Gastroesophageal sphincter (tissue), 4 donors: ENCODE results near the gene CORIN. TPM values are rescaled to one million over a fixed set of nuclear protein-coding genes. Genes with fewer than 3 reads are reported as not detected.

ENCODE experiments used
- ATAC-seq: fragments of 150-250 bp; one replicate; pipeline ENCODE4 v1.9.1; 2016; ENCODE audit warnings: mild to moderate bottlenecking, moderate library complexity
- H3K27ac ChIP-seq, 4 donors: fragments of 200-600 bp; sonication (generic) in 3 of 4; 1 replicate in 3 of 4; 2 replicates in 1 of 4; pipeline ENCODE4 v1.5.1; 2016 to 2019
- H3K27me3 ChIP-seq: fragments of 200-600 bp; sonication (generic); one replicate; pipeline ENCODE4 v1.5.1; 2019
- H3K36me3 ChIP-seq, 2 donors: fragments of 200-600 bp; sonication (generic); one replicate each; pipeline ENCODE4 v1.5.1; 2019; ENCODE audit warnings: control low read depth in 1 of 2
- H3K4me1 ChIP-seq, 3 donors: fragments of 200-600 bp; sonication (generic); 1 replicate in 2 of 3; 2 replicates in 1 of 3; pipeline ENCODE4 v1.5.1; 2016 to 2019; ENCODE audit warnings: control low read depth in 2 of 3
- H3K4me3 ChIP-seq, 2 donors: fragments of 200-600 bp; sonication (generic); one replicate each; pipeline ENCODE4 v1.5.1; 2019; ENCODE audit warnings: mild to moderate bottlenecking in 1 of 2, moderate library complexity in 1 of 2
- H3K9me3 ChIP-seq, 3 donors: fragments of 200-600 bp; sonication (generic); one replicate each; pipeline ENCODE4 v1.5.1; 2017 to 2019; ENCODE audit warnings: control low read depth in 2 of 3
- EP300 ChIP-seq: sonication (generic); formaldehyde crosslinking; IDR thresholded peaks from one replicate; pipeline ENCODE4 v1.6.1; 2017; ENCODE audit warnings: antibody characterized with exemption, mild to moderate bottlenecking
- POLR2A ChIP-seq, 2 donors: fragments of 450-650 bp; IDR thresholded peaks; one replicate each; pipeline ENCODE4 v1.6.1; 2017; ENCODE audit warnings: antibody characterized with exemption in 2 of 2, mild to moderate bottlenecking in 2 of 2, moderate library complexity in 1 of 2
- POLR2AphosphoS5 ChIP-seq: sonication (generic); formaldehyde crosslinking; IDR thresholded peaks from one replicate; pipeline ENCODE4 v1.6.1; 2017; ENCODE audit warnings: antibody characterized with exemption
- WGBS, 2 donors: methylation state at CpG; one replicate each; pipeline ENCODE4 v1.1.5; 2018; ENCODE audit warnings: low coverage in 1 of 2; 5-methylcytosine and 5-hydroxymethylcytosine counted together
- total RNA-seq, 4 donors: library from RNA; depleted of rRNA; stranded (reverse); fragments of >200 nt; gene quantifications; one replicate each; pipeline ENCODE4 v1.1.0, GENCODE V29; 2016
- TF ChIP-seq, protein P1 (sequence below), 4 experiments: fragments of 200-600 bp in 2 of 4; fragments of 450-650 bp in 2 of 4; sonication (generic) in 1 of 4; IDR thresholded peaks; one replicate each; pipeline ENCODE4 v1.5.1; 2017 to 2019; ENCODE audit warnings: antibody characterized with exemption in 4 of 4, mild to moderate bottlenecking in 2 of 4, moderate library complexity in 2 of 4

CORIN gene
- total RNA-seq, 4 donors from 2014 or later, result 0.47 to 3.3 (median 2.2) TPM

DNA sequence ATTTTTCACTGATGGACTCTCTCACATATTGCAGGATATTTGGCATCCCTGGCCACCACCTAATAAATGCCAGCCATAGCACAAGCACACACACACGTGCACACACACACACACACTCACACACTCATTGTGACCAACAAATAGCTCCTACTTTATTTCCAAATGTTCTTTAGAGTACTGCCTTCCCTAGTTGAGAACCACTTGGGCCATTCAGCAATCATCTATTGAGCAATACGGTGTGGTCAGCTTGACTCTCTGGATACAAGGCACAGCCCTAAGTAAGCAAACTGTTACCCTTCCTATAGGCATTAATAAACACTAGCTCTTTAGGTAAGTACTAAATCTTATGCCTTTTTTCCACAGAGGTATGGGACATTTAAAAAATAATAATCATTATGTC, 21.1 kb downstream of the CORIN start:
- Histone ChIP-seq H3K27ac (no peak overlapping the region), H3K9me3 (no peaks in the 10 kb centered on the region), H3K27me3 (no peaks in the 10 kb centered on the region), H3K4me3 (no peak overlapping the region), H3K4me1 (peaks cover 0 to 7% (median 0%) of the 10 kb centered on the region in 3 donors), H3K36me3 (no peaks in the 10 kb centered on the region)
- TF ChIP-seq POLR2AphosphoS5 (no peak), POLR2A (IDR thresholded peaks at IDR 0.05) (no peak), EP300 (no peak)
- TF ChIP-seq, protein P1, sequence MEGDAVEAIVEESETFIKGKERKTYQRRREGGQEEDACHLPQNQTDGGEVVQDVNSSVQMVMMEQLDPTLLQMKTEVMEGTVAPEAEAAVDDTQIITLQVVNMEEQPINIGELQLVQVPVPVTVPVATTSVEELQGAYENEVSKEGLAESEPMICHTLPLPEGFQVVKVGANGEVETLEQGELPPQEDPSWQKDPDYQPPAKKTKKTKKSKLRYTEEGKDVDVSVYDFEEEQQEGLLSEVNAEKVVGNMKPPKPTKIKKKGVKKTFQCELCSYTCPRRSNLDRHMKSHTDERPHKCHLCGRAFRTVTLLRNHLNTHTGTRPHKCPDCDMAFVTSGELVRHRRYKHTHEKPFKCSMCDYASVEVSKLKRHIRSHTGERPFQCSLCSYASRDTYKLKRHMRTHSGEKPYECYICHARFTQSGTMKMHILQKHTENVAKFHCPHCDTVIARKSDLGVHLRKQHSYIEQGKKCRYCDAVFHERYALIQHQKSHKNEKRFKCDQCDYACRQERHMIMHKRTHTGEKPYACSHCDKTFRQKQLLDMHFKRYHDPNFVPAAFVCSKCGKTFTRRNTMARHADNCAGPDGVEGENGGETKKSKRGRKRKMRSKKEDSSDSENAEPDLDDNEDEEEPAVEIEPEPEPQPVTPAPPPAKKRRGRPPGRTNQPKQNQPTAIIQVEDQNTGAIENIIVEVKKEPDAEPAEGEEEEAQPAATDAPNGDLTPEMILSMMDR (IDR thresholded peaks at IDR 0.05), result no peak
- WGBS, 2 donors, result 91 to 95% methylated on average over 2 of the region's 2 CpGs
- no peak for ATAC-seq

DNA sequence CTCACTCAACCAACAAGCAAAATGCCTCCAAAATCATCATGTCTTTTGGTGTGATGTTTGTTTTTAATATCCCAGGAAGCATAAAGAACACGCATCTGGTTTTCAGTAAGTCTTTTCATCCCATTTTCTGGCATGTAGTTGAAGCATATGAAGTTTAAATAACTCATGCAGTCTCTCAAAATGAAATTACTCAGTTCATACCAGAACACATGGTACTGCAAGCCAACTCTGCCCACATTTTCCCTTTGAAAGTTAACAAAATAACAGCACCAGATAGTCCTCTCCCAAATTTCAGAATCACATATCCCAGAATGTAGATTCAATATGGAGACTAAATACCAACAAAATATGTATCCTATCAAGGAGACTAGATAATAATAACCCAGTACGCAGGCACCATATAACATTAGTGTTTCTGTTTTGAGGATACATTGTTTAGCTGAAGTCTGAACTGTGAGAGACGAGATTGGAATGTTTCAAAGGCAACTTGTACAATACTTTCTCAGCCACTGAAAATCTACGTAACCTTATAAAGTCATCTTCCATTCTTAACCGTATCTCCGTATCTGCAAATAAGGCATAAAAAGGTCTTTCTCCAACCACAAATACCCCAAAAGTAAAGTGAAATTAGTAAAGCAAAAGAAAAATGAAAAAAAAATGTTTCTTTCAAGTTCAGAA, 23.1 kb downstream of the CORIN start:
- no peaks in the 10 kb centered on the region for H3K27me3 ChIP-seq
- no peak for ATAC-seq
- 19 to 36% methylated on average over 6 of the region's 6 CpGs for WGBS, 2 donors
- H3K9me3 ChIP-seq, result no peaks in the 10 kb centered on the region
- no peak overlapping the region for H3K4me3 ChIP-seq
- H3K27ac ChIP-seq, result no peak overlapping the region
- peaks cover 0 to 7% (median 0%) of the 10 kb centered on the region in 3 donors for H3K4me1 ChIP-seq
- H3K36me3 ChIP-seq, result no peaks in the 10 kb centered on the region
- TF ChIP-seq POLR2AphosphoS5 (no peak), POLR2A (IDR thresholded peaks at IDR 0.05) (no peak), EP300 (no peak)
- TF ChIP-seq, protein P1 (IDR thresholded peaks at IDR 0.05), result no peak

DNA sequence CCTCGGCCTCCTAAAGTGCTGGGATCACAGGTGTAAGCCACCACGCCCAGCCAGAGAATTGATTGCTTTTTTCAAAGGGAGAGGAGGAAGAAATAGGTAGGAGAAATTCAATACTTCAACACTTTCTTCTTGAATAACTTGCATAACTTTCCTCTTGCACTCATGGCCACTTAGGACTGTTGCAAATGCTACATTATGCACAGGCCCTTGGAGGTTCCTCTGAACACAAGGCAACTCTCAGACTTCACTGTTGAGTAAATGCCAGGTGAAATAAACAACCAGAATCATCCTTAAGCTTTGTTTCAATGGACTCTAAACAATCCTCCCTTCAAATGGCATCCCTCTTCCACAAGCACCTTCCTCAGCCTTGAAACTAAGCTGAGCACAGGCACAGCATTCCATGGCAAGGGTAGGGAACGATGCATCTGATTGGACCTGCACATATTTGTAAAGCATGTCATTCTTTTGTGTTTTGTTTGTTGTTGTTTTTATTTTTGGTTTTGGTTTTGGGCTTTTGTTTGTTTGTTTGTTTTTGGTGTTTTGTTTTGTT, 28.1 kb downstream of the CORIN start:
- no peaks in the 10 kb centered on the region for H3K9me3 ChIP-seq
- no peaks in the 10 kb centered on the region for H3K27me3 ChIP-seq
- no peak for TF ChIP-seq POLR2A (IDR thresholded peaks at IDR 0.05)
- TF ChIP-seq, protein P1 (IDR thresholded peaks at IDR 0.05), result no peak
- TF ChIP-seq EP300, result no peak
- no peak for TF ChIP-seq POLR2AphosphoS5
- no peak for ATAC-seq
- no peaks in the 10 kb centered on the region for H3K36me3 ChIP-seq
- no peak overlapping the region for H3K4me3 ChIP-seq
- WGBS, 2 donors, result 60 to 96% methylated on average over 2 to 3 of the region's 3 CpGs
- H3K27ac ChIP-seq, result no peak overlapping the region
- H3K4me1 ChIP-seq, result peaks cover 0 to 7% (median 0%) of the 10 kb centered on the region in 3 donors

DNA sequence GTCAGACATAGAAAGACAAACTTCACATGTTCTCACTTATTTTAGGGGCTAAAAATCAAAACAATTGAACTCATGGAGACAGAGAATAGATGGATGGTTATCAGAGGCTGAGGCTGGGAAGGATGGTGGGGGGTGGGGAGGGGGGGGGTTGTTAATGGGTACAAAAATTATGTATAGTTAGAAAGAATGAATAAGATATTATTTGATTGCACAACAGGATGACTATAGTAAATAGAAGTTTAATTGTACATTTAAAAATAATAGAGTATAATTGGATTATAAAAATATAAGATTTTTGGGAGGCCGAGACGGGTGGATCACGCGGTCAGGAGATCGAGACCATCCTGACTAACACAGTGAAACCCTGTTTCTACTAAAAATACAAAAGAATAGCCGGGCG, 33.3 kb downstream of the CORIN start:
- TF ChIP-seq, protein P1 (IDR thresholded peaks at IDR 0.05), result no peak
- TF ChIP-seq POLR2A (IDR thresholded peaks at IDR 0.05) (no peak), EP300 (no peak), POLR2AphosphoS5 (no peak)
- WGBS, 2 donors, result 77 to 97% methylated on average over 3 to 7 of the region's 7 CpGs
- no peaks in the 10 kb centered on the region for H3K9me3 ChIP-seq
- H3K4me3 ChIP-seq, result no peak overlapping the region
- H3K27ac ChIP-seq, result no peak overlapping the region
- no peaks in the 10 kb centered on the region for H3K36me3 ChIP-seq
- no peak for ATAC-seq
- no peaks in the 10 kb centered on the region for H3K4me1 ChIP-seq
- H3K27me3 ChIP-seq, result no peaks in the 10 kb centered on the region

DNA sequence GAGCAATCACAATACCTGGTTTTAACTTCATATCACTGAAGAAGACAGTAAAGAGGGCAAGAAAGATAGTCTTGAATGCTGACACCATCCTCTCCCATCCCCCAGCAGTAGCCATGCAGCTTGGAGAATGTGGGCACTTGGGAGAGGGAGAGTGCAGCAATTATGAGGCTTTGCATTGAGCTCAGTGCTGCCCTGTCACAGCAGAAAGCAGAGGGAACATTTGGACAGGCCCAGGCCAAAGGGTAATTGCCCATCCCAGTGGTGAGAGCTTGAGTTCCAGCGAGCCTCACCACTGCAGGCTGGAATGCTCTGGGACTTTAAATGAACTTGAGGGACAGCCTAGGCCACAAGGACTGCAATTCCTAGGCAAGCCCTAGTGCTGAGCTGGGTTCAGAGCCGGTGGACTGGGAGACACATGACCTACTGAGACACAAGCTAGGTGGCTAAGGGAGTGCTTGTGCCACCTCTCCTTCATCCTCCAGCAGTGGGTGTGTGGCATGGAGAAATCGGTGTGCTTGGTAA, 36.3 kb downstream of the CORIN start:
- TF ChIP-seq, protein P1 (IDR thresholded peaks at IDR 0.05), result no peak
- TF ChIP-seq POLR2AphosphoS5 (no peak), POLR2A (IDR thresholded peaks at IDR 0.05) (no peak), EP300 (no peak)
- Histone ChIP-seq H3K27ac (no peak overlapping the region), H3K36me3 (no peaks in the 10 kb centered on the region), H3K4me1 (no peaks in the 10 kb centered on the region), H3K4me3 (no peak overlapping the region), H3K9me3 (no peaks in the 10 kb centered on the region), H3K27me3 (no peaks in the 10 kb centered on the region)
- ATAC-seq, result no peak
- WGBS, 2 donors, result 75% methylated on average over 2 of the region's 3 CpGs; no CpG with 5 or more reads in 1 of the 2 donors
